NCI-H187 treated with DMSO at 0.1 percent for 48 hours (cell line): ENCODE data around the gene GRID1.

Source experiments
- DNase-seq: peaks from one replicate; lab custom pipeline; 2025; lab: John Stamatoyannopoulos, UW

Gene GRID1

GRCh38 chr10:85648279-85648754, 718.3 kb downstream of the GRID1 start:
- DNase-seq, result no peak

GRCh38 chr10:85647741-85648140, 718.9 kb downstream of the GRID1 start:
- DNase-seq, result no peak

GRCh38 chr10:85645926-85646711, 720.5 kb downstream of the GRID1 start:
- DNase-seq, result peak; percentile 16

GRCh38 chr10:85645053-85645452, 721.5 kb downstream of the GRID1 start:
- no peak for DNase-seq

- no peak for DNase-seq
Measured at GRCh38 chr10:85643845-85644525, 722.6 kb downstream of the GRID1 start.

GRCh38 chr10:85643171-85643844, 723.3 kb downstream of the GRID1 start:
- DNase-seq, result no peak

GRCh38 chr10:85642421-85643170, 724.0 kb downstream of the GRID1 start:
- peak; percentile 32 for DNase-seq

- no peak for DNase-seq
Measured at GRCh38 chr10:85642082-85642420, 724.5 kb downstream of the GRID1 start.

GRCh38 chr10:85641479-85642009, 725.1 kb downstream of the GRID1 start:
- DNase-seq, result no peak

- DNase-seq, result no peak
Measured at GRCh38 chr10:85638797-85639196, 727.8 kb downstream of the GRID1 start.

GRCh38 chr10:85635650-85636049, 730.9 kb downstream of the GRID1 start:
- DNase-seq, result no peak

- DNase-seq, result no peak
Measured at GRCh38 chr10:85624511-85624910, 742.1 kb downstream of the GRID1 start.

GRCh38 chr10:85623758-85624157, 742.8 kb downstream of the GRID1 start:
- no peak for DNase-seq

GRCh38 chr10:85623342-85623741, 743.3 kb downstream of the GRID1 start:
- no peak for DNase-seq

- DNase-seq, result no peak
Measured at GRCh38 chr10:85622425-85622824, 744.2 kb downstream of the GRID1 start.

GRCh38 chr10:85621562-85621961, 745.0 kb downstream of the GRID1 start:
- DNase-seq, result no peak

GRCh38 chr10:85620807-85621206, 745.8 kb downstream of the GRID1 start:
- no peak for DNase-seq

- DNase-seq, result no peak
Measured at GRCh38 chr10:85619832-85620231, 746.8 kb downstream of the GRID1 start.

GRCh38 chr10:85618841-85619240, 747.8 kb downstream of the GRID1 start:
- no peak for DNase-seq

GRCh38 chr10:85617751-85618546, 748.6 kb downstream of the GRID1 start:
- no peak for DNase-seq

- no peak for DNase-seq
Measured at GRCh38 chr10:85615556-85615955, 751.0 kb downstream of the GRID1 start.
